MCF 10A (cell line): ENCODE data around the gene TAP2. TPM values are rescaled to one million over a fixed set of nuclear protein-coding genes. Genes with fewer than 3 reads are reported as not detected.

Experiments used
- BruUV-seq: library from RNA; stranded (reverse); fragments of 400-500 nt; replicated peaks from 2 replicates; lab custom pipeline; 2021; lab: Mats Ljungman, UMichigan
- CTCF ChIA-PET: fragments of 300-600 bp; sonication (Branson Sonifier 250); formaldehyde crosslinking; extraction: SDS; loops from one replicate; lab custom pipeline; 2021; ENCODE audit warnings: antibody characterized with exemption, inconsistent platforms; lab: Yijun Ruan, JAX
- POLR2A ChIA-PET: fragments of 300-600, 350-650 bp; sonication (Branson Sonifier 250); formaldehyde crosslinking; extraction: SDS; loops from one replicate; lab custom pipeline; 2020; ENCODE audit warnings: antibody characterized with exemption, inconsistent platforms; lab: Yijun Ruan, JAX
- DNase-seq: peaks from one replicate; pipeline ENCODE4 v3.0.0-alpha.2; 2018; ENCODE audit not compliant: unreplicated experiment
- H3K27ac Mint-ChIP-seq: one replicate; pipeline ENCODE4 v1.8.0; 2022; ENCODE audit warnings: mild to moderate bottlenecking, low read depth, mixed read lengths; ENCODE audit not compliant: unreplicated experiment
- H3K27me3 Mint-ChIP-seq: one replicate; pipeline ENCODE4 v1.8.0; 2022; ENCODE audit warnings: mixed read lengths; ENCODE audit not compliant: insufficient read depth, unreplicated experiment
- H3K36me3 Mint-ChIP-seq: one replicate; pipeline ENCODE4 v1.8.0; 2022; ENCODE audit warnings: mild to moderate bottlenecking, moderate library complexity, mixed read lengths; ENCODE audit not compliant: insufficient read depth, unreplicated experiment
- H3K4me1 Mint-ChIP-seq: one replicate; pipeline ENCODE4 v1.8.0; 2022; ENCODE audit warnings: mixed read lengths; ENCODE audit not compliant: insufficient read depth, unreplicated experiment
- H3K4me3 Mint-ChIP-seq: one replicate; pipeline ENCODE4 v1.8.0; 2022; ENCODE audit warnings: mild to moderate bottlenecking, moderate library complexity, mixed read lengths; ENCODE audit not compliant: unreplicated experiment
- H3K9me3 Mint-ChIP-seq: one replicate; pipeline ENCODE4 v1.8.0; 2022; ENCODE audit warnings: mixed read lengths; ENCODE audit not compliant: unreplicated experiment
- intact Hi-C: fragments of 100-400 bp; cut with micrococcal nuclease; formaldehyde crosslinking; loops from 2 replicates; pipeline ENCODE4 v1.14.1; 2022
- total RNA-seq: library from RNA; stranded (reverse); gene quantifications from 2 replicates; pipeline ENCODE4 v1.2.3, GENCODE V29; 2022
- TF ChIP-seq, protein P1 (sequence below): fragments of 200-600 bp; IDR thresholded peaks from one replicate; pipeline ENCODE4 v1.8.0; 2022; ENCODE audit warnings: antibody characterized with exemption, mild to moderate bottlenecking; ENCODE audit not compliant: unreplicated experiment

Gene TAP2
- total RNA-seq, 1 experiment from 2014 or later = 61.2 TPM

GRCh38 chr6:32842690-32843089 is 4.2 kb upstream of the TAP2 start:
- Mint-ChIP-seq H3K9me3 (no peaks in the 10 kb centered on the region), H3K4me1 (peaks cover 30% of the 10 kb centered on the region), H3K4me3 (peak overlapping the region; percentile 99), H3K36me3 (peaks cover 34% of the 10 kb centered on the region), H3K27me3 (no peaks in the 10 kb centered on the region), H3K27ac (peak overlapping the region; percentile 96)
- no TSS peak for BruUV-seq
- ChIA-PET CTCF (interaction anchor here (2.6 to 6.4 kb wide), 2 partner anchors 13 to 26 kb away, joined by 24 to 110 read pairs; partner anchors contain the start of genes PSMB9 and TAP1), POLR2A (interaction anchor here (6.1 kb wide), 1 partner anchor 12 kb away, joined by 104 read pairs; the partner anchor contains the start of genes PSMB9 and TAP1)
- intact Hi-C loops = loop anchor here (5.0 kb wide), 1 partner anchor 125 kb away; the partner anchor contains the start of gene BRD2
- TF ChIP-seq, protein P1, sequence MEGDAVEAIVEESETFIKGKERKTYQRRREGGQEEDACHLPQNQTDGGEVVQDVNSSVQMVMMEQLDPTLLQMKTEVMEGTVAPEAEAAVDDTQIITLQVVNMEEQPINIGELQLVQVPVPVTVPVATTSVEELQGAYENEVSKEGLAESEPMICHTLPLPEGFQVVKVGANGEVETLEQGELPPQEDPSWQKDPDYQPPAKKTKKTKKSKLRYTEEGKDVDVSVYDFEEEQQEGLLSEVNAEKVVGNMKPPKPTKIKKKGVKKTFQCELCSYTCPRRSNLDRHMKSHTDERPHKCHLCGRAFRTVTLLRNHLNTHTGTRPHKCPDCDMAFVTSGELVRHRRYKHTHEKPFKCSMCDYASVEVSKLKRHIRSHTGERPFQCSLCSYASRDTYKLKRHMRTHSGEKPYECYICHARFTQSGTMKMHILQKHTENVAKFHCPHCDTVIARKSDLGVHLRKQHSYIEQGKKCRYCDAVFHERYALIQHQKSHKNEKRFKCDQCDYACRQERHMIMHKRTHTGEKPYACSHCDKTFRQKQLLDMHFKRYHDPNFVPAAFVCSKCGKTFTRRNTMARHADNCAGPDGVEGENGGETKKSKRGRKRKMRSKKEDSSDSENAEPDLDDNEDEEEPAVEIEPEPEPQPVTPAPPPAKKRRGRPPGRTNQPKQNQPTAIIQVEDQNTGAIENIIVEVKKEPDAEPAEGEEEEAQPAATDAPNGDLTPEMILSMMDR = no peak
- DNase-seq = no peak

- Mint-ChIP-seq H3K27ac (no peak overlapping the region), H3K27me3 (no peaks in the 10 kb centered on the region), H3K36me3 (peaks cover 28% of the 10 kb centered on the region), H3K4me1 (peaks cover 33% of the 10 kb centered on the region), H3K9me3 (no peaks in the 10 kb centered on the region), H3K4me3 (peak overlapping the region; percentile 49)
- no TSS peak for BruUV-seq
- CTCF ChIA-PET = interaction anchor here (2.6 to 6.4 kb wide), 2 partner anchors 13 to 27 kb away, joined by 24 to 110 read pairs; partner anchors contain the start of genes PSMB9 and TAP1
- TF ChIP-seq, protein P1 = no peak
- DNase-seq = no peak
- POLR2A ChIA-PET = interaction anchor here (0.6 to 6.1 kb wide), 2 partner anchors 12 to 14 kb away, joined by 3 to 104 read pairs; partner anchors contain the start of genes PSMB9 and TAP1
- intact Hi-C loops = loop anchor here (5.0 kb wide), 1 partner anchor 125 kb away; the partner anchor contains the start of gene BRD2
Measured at GRCh38 chr6:32842021-32842650, 3.6 kb upstream of the TAP2 start.

GRCh38 chr6:32840604-32841246 is 2.2 kb upstream of the TAP2 start:
- no peak overlapping the region for H3K27ac Mint-ChIP-seq
- ChIA-PET POLR2A (interaction anchor here (0.6 to 6.1 kb wide), 3 partner anchors 10 to 29 kb away, joined by 3 to 104 read pairs (median 70); partner anchors contain the start of genes PSMB9 and TAP1), CTCF (interaction anchor here (0.7 to 6.4 kb wide), 5 partner anchors 13 to 106 kb away, joined by 3 to 110 read pairs (median 63); partner anchors contain the start of genes PSMB9 and TAP1)
- intact Hi-C loops = loop anchor here (5.0 kb wide), 1 partner anchor 127 kb away; the partner anchor contains the start of gene BRD2
- H3K36me3 Mint-ChIP-seq = peaks cover 15% of the 10 kb centered on the region
- TF ChIP-seq, protein P1 = no peak
- no TSS peak for BruUV-seq
- no peaks in the 10 kb centered on the region for H3K9me3 Mint-ChIP-seq
- DNase-seq = no peak
- H3K4me3 Mint-ChIP-seq = no peak overlapping the region
- no peaks in the 10 kb centered on the region for H3K27me3 Mint-ChIP-seq
- peaks cover 46% of the 10 kb centered on the region for H3K4me1 Mint-ChIP-seq
